DOHH2 (cell line): ENCODE results near the gene GRIP2.

ENCODE experiments used
- H3F3A ChIP-seq: fragments of 200-600 bp; sonication (generic), shearing (Covaris generic); 2 replicates; pipeline ENCODE4 v1.6.0; 2016; ENCODE audit warnings: antibody characterized with exemption, mild to moderate bottlenecking; ENCODE audit not compliant: control insufficient read depth, insufficient read depth
- H3K27ac ChIP-seq: fragments of 200-600 bp; sonication (generic); 2 replicates; pipeline ENCODE4 v1.5.1; 2014; ENCODE audit warnings: low read depth, mild to moderate bottlenecking, low read length, moderate library complexity
- H3K27me3 ChIP-seq: fragments of 200-600 bp; sonication (generic); 2 replicates; pipeline ENCODE4 v1.6.1; 2014; ENCODE audit warnings: mild to moderate bottlenecking, low read length, mixed read lengths; ENCODE audit not compliant: control insufficient read depth
- H3K36me3 ChIP-seq: fragments of 200-600 bp; sonication (generic); 2 replicates; pipeline ENCODE4 v1.6.1; 2014; ENCODE audit warnings: mild to moderate bottlenecking, low read length, moderate library complexity, mixed read lengths; ENCODE audit not compliant: control insufficient read depth
- H3K4me1 ChIP-seq: fragments of 200-600 bp; sonication (generic); 2 replicates; pipeline ENCODE4 v1.6.1; 2014; ENCODE audit warnings: mild to moderate bottlenecking, low read length, mixed read lengths; ENCODE audit not compliant: control insufficient read depth
- H3K4me2 ChIP-seq: fragments of 200-600 bp; sonication (generic); 2 replicates; pipeline ENCODE4 v1.6.0; 2014; ENCODE audit warnings: mild to moderate bottlenecking, low read length, moderate library complexity
- H3K4me3 ChIP-seq: fragments of 200-600 bp; sonication (generic); 2 replicates; pipeline ENCODE4 v1.5.1; 2014; ENCODE audit warnings: mild to moderate bottlenecking, low read length, mixed read lengths
- H3K79me2 ChIP-seq: fragments of 200-600 bp; sonication (generic); 2 replicates; pipeline ENCODE4 v1.6.1; 2014; ENCODE audit warnings: mild to moderate bottlenecking, low read length, mixed read lengths; ENCODE audit not compliant: control insufficient read depth
- H3K9me2 ChIP-seq: fragments of 200-600 bp; sonication (generic); replicated peaks from 2 replicates; pipeline ENCODE4 v1.6.1; 2014; ENCODE audit warnings: mild to moderate bottlenecking, low read length, mixed read lengths; ENCODE audit not compliant: control insufficient read depth
- H3K9me3 ChIP-seq: fragments of 200-600 bp; sonication (generic); 2 replicates; pipeline ENCODE4 v1.6.1; 2014; ENCODE audit warnings: antibody characterized with exemption, low read length, mixed read lengths; ENCODE audit not compliant: control insufficient read depth, insufficient read depth
- H4K20me1 ChIP-seq: fragments of 200-600 bp; sonication (generic); 2 replicates; pipeline ENCODE4 v1.6.0; 2014; ENCODE audit warnings: low read depth, mild to moderate bottlenecking, antibody characterized with exemption, low read length, moderate library complexity; ENCODE audit not compliant: control insufficient read depth, insufficient read depth
- EZH2phosphoT487 ChIP-seq: fragments of 200-600 bp; sonication (generic); IDR thresholded peaks from 2 replicates; pipeline ENCODE4 v1.6.1; 2017; ENCODE audit warnings: borderline replicate concordance, mild to moderate bottlenecking, antibody characterized with exemption, low read length, moderate library complexity, mixed read lengths
- TF ChIP-seq, protein P1 (sequence below): fragments of 200-600 bp; sonication (generic); IDR thresholded peaks from one replicate; pipeline ENCODE4 v1.5.1; 2014; ENCODE audit warnings: antibody characterized with exemption, mild to moderate bottlenecking, low read depth, low read length; ENCODE audit not compliant: poor library complexity, severe bottlenecking

The GRIP2 gene

DNA sequence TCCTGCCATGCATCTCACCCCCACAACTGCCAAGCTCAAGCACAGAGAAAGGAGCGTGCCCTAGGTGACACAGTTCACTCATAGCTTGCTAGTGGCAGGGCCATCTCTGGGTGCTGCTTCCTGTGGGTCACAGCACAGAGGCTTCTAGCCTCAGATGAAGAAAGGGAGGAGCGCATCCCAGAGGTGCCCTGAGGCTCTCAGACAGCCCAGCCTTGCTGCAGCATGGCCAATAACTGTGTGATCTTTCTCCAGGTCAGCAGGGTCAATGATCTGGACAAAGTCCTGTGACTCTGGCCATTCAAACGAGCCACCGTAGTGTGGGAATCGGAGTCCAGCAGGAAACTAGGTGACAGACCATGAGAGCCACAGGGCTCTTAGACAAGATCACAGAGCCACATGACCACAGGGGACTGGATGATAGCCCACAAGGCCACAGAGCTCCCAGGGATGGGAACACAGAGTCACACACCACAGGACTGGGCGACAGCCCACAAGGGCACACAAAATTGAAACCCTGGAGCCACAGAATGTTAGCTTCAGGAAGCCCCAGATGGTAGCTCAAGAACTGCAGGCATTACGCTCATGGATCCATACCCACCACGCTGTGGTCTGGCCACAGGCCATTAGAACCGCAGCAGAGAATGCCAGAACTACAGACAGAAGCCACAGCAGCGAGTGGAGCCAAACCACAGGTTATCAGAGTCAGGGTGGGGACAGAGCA is 25.9 kb upstream of the GRIP2 start:
- no peak overlapping the region for H3K4me2 ChIP-seq
- H3K36me3 ChIP-seq = no peaks in the 10 kb centered on the region
- H3K27me3 ChIP-seq = peaks cover 14% of the 10 kb centered on the region
- H3K27ac ChIP-seq = no peak overlapping the region
- no peaks in the 10 kb centered on the region for H3K9me2 ChIP-seq
- no peaks in the 10 kb centered on the region for H4K20me1 ChIP-seq
- no peak for TF ChIP-seq EZH2phosphoT487
- TF ChIP-seq, protein P1, sequence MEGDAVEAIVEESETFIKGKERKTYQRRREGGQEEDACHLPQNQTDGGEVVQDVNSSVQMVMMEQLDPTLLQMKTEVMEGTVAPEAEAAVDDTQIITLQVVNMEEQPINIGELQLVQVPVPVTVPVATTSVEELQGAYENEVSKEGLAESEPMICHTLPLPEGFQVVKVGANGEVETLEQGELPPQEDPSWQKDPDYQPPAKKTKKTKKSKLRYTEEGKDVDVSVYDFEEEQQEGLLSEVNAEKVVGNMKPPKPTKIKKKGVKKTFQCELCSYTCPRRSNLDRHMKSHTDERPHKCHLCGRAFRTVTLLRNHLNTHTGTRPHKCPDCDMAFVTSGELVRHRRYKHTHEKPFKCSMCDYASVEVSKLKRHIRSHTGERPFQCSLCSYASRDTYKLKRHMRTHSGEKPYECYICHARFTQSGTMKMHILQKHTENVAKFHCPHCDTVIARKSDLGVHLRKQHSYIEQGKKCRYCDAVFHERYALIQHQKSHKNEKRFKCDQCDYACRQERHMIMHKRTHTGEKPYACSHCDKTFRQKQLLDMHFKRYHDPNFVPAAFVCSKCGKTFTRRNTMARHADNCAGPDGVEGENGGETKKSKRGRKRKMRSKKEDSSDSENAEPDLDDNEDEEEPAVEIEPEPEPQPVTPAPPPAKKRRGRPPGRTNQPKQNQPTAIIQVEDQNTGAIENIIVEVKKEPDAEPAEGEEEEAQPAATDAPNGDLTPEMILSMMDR = no peak
- H3F3A ChIP-seq = no peaks in the 10 kb centered on the region
- H3K9me3 ChIP-seq = no peaks in the 10 kb centered on the region
- no peak overlapping the region for H3K4me3 ChIP-seq
- no peaks in the 10 kb centered on the region for H3K4me1 ChIP-seq
- no peaks in the 10 kb centered on the region for H3K79me2 ChIP-seq

DNA sequence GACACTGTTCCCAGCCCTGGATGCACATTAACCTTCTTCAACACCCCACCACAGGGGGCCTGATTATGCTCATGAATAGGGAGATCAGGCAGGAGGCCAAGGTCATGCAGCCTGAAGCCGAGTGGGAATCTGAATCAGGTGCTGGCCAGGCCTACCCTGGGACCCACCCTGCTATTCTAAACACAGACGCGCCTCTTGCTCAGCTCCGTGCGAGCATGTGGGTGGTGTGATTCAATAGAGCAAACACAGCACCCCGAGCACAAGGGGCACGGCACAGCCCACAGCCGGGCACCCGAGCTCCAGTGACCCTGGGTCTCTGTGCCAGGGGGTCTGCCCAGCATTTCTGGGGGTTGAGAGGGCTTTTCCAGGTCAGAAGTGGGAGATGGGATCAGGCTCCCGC is 24.6 kb upstream of the GRIP2 start:
- H3K4me3 ChIP-seq = no peak overlapping the region
- no peaks in the 10 kb centered on the region for H3K36me3 ChIP-seq
- H3K27me3 ChIP-seq = peaks cover 25% of the 10 kb centered on the region
- no peaks in the 10 kb centered on the region for H3F3A ChIP-seq
- no peaks in the 10 kb centered on the region for H3K9me3 ChIP-seq
- H3K27ac ChIP-seq = no peak overlapping the region
- no peak overlapping the region for H3K4me2 ChIP-seq
- no peaks in the 10 kb centered on the region for H4K20me1 ChIP-seq
- TF ChIP-seq, protein P1 = no peak
- TF ChIP-seq EZH2phosphoT487 = no peak
- no peaks in the 10 kb centered on the region for H3K4me1 ChIP-seq
- no peaks in the 10 kb centered on the region for H3K79me2 ChIP-seq
- H3K9me2 ChIP-seq = no peaks in the 10 kb centered on the region

DNA sequence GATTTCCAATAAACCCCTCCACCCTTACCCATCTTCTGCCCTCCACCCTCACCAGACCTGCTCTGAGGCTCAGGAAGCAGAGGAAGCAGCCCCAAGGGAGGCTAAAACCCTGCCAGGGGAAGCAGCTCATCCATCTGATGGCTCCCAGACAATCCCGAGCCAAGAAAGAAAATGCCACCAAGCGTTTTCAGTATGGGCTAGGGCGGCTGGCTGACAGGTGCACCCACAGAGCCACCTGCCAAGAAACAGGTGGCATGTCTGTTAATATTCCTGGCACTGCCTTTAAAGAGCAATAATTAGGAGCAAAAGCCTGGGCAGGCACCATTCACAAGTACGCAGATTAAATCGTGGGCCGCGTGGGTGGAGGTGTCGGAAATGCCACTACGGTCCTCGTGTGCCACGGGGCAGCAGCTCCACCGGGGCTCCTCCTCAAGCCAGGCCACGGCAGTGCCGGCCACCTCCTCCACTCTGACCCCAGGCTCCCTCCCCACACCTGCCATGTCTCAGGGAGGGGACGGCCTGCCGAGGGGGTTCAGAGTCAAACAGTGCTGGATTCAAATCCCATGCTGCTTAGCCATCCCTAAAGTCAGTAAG is 23.9 kb upstream of the GRIP2 start:
- TF ChIP-seq, protein P1 = no peak
- no peak for TF ChIP-seq EZH2phosphoT487
- Histone ChIP-seq H3K27ac (no peak overlapping the region), H3K79me2 (no peaks in the 10 kb centered on the region)

More for the DNA sequence above, 23.9 kb upstream of the GRIP2 start:
- no peaks in the 10 kb centered on the region for H3K36me3 ChIP-seq
- peaks cover 27% of the 10 kb centered on the region for H3K27me3 ChIP-seq
- no peak overlapping the region for H3K4me3 ChIP-seq
- H3F3A ChIP-seq = no peaks in the 10 kb centered on the region
- H3K9me2 ChIP-seq = no peaks in the 10 kb centered on the region
- H3K9me3 ChIP-seq = no peaks in the 10 kb centered on the region
- H4K20me1 ChIP-seq = no peaks in the 10 kb centered on the region
- H3K4me2 ChIP-seq = no peak overlapping the region
- H3K4me1 ChIP-seq = no peaks in the 10 kb centered on the region
